GM21723 (cell line): ENCODE measurements around the gene ZFP90.

Experiments used
- ATAC-seq: cut with Tn5 transposase; IDR thresholded peaks from one replicate; pipeline ENCODE4 v1.9.1; 2021; ENCODE audit warnings: mild to moderate bottlenecking, moderate library complexity; ENCODE audit not compliant: unreplicated experiment

The ZFP90 gene

DNA sequence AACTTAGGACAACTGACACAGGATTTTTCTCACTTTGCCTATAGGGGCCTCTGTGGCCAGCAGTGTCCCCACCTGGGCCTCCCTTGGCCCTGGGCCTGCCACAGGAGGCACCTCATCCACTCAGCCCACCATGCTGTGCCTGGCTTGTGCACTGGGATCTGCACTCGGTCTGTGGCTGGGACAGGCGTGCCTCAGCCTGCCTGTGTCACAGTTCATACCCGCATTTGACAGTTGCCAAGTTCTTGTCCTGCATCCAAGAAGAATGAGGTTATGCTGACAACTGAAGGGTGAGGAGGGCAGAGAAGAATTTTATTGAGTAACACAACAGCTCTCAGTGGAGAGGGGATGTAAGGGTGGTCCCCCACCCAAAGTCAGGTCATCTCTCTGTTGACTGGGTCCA, 36.0 kb downstream of the ZFP90 start:
- ATAC-seq = no peak

DNA sequence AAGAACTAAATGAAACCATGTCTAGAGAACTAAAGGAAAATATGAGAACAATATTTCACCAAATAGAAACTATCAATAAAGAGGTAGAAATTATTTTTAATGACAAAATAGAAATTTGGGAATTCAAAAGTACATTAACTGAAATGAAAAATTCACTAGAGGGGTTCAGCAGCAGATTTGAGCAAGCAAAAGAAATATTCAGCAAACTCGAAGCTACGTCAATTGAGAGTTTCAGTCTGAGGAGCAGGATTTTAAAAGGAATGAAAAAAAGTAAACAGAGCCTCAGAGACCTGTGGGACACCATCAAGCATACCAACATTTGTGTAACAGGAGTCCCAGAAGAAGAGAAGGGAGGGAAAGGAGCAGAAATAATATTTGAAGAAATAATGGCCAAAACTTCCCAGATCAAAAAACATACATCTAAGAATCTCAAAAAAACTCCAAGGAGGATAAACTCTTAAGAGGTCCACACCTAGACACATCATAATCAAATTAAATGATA, 38.3 kb downstream of the ZFP90 start:
- ATAC-seq = no peak

DNA sequence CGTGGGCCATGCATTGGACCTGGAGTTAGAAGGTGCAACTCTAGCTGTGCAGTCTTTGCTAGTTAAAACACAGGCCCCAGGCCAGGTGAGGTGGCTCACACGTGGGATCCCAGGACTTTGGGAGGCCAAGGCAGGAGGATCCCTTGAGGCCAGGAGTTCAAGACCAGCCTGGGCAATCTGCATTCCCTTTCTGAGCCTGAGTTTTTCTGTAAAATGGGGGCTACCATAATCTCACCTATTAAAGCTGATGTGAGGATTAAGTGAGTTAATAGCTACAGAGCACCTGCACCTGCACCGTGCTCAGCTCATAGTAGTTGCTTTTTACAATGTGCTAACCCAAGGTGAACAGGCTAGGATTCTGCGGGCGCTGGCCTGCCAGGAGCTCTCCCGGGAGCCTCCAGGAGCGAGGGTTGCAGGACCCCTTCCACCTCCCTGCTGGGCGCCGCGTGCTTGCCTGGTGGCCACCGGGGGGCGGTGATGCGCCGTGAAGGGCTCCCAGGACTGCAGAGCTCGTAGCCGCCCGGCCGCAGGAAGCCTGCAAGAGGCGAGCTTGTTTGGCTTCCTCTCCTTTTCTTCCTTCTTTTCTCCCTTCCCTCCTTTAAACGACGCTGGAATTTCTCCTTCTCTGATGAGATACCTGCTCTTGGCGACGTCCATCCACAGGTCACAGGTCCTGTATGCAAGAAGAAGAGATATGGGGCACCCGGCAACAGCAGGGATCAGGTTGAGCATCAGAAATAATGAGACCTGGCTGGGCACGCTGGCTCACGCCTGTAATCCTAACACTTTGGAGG, 51.3 kb downstream of the ZFP90 start:
- ATAC-seq = no peak

DNA sequence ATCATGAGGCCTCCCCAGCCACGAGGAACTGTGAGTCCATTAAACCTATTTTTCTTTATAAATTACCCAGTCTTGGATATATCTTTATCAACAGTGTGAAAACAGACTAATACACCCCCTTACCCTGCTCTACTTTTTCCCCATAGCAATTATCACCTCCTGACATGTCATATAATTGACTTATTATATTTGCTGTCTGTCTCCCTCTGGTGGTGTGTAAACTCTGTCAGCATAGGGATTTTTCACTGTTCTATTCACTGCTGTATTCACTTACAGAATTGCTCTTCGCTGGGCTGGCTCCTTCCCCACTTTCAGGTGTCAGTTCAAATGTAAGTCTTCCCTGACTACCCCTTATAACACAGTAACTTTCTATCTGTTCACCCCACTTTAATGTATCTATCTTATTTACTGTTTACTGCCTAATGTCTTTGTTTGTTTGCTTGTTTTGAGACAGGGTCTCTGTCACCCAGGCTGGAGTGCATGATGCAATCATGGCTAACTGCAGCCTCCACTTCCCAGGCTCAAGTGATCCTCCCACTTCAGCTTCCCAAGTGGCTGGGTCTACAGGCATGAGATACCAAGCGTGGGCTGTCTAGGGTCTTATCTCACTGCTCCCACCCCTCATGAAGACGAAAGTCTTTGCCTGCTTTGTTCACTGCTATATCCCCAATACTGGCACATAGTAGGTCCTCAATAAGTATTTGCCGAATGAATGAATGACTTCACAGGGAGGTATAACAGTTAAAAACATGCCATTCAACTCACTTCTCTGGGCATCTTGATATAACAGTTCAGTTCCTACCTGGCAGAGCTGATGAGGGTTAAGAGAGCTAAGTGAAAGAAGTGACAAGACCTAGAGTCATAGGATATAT, 53.6 kb downstream of the ZFP90 start:
- ATAC-seq = no peak

DNA sequence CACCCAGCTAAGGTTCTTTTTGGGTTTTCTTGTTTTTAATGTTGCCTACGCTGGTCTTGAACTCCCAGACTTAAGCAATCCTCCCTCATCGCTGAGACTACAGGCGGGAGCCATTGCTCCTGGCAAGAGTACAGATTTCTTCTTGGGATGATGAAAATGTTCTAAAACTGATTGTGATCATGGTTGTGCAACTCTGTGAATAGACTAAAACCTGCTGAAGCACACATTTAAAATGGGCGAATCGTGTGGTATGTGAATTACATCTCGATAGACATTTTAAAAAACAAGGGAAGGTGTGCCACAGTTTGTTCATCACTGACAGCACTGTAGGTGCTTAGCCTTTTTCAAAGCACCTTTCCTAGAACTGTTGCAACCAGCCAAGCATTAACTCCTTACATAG, 57.2 kb downstream of the ZFP90 start:
- ATAC-seq = no peak

DNA sequence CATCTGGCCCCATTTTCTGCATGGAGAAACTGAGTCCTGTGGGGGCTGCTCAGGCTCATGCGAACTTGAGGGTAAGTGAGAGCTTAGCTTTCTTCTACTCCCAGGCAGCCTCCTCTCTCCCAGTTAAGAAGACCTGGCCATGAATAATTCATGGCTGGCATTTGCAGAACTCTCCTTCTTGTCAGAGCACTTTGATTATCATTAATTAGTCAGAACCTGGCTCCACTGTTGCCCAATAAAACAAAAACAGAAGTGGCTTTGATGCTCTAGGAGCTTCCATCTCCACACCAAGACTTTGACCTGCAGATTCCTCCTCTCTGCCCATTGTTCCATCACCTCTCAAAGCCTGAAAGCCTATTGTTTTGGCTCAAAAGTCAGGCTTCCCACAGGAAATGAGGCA, 60.5 kb downstream of the ZFP90 start:
- ATAC-seq = no peak

DNA sequence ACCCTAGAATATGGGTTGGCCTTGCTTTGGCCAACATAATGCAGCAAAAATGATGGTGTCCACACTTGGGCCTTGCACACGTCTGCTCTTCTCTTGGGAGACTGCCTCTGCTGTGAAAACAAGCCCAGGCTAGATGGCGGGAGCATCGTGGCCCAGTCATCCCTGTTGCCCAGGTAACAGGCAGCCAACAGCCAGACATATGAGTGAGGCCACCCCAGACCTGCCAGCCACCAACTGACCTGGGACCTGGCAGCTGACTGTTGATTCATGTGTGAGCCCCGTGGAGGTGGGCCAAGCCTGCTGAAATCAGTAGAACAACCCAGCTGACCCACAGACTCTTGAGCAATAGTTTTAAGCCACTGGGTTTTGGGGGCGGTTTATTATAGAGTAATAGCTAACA, 66.7 kb downstream of the ZFP90 start:
- no peak for ATAC-seq

DNA sequence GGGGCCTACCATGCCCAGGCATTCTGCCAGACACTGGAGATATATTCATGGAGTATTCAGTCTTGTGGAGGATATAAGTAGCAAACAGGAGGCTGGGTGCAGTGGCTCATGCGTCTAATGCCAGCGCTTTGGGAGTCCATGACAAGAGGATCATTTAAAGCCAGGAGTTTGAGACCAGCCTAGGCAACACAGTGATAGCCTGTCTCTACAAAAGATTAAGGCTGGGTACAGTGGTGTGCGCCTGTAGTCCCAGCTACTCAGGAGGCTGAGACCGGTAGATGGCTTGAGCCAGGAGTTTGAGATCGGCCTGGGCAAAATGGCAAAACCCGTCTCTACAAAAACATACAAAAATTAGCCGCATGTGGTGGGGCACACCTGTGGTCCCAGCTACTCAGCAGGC, 68.4 kb downstream of the ZFP90 start:
- ATAC-seq = no peak

DNA sequence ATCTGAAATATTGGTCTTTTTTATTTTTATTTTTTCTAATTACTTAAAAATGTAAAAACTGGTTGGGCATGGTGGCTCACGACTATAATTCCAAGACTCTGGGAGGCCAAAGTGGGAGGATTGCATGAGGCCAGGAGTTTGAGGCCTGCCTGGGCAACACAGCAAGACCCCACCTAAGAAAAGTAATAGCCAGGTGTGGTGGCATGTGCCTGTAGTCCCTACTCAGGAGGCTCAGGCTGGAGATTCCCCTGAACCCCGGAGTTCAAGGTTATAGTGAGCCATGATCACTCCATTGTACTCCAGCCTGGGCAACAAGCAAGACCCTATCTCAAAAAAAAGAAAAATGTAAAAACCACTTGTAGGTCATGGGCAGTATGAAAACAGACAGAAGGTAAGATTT, 69.2 kb downstream of the ZFP90 start:
- no peak for ATAC-seq

DNA sequence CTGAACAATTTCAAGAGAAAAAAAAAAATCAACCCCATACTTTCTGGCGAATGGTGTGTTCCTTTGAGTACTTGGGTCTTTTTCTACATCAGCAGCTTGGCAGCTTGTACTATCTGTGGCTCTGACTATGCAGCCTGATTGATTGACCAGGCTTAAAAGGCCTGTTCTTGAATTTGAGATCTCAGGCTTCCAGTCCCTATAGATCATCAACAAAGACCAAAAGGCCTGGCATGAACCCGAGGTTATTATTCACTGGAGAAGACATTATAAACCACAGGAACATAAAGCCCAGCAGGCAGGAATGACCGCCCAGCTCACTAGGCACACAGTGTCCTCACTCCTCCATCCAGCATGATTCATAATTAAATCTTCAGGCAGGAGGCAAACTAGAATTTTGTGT, 73.9 kb downstream of the ZFP90 start:
- ATAC-seq = no peak

DNA sequence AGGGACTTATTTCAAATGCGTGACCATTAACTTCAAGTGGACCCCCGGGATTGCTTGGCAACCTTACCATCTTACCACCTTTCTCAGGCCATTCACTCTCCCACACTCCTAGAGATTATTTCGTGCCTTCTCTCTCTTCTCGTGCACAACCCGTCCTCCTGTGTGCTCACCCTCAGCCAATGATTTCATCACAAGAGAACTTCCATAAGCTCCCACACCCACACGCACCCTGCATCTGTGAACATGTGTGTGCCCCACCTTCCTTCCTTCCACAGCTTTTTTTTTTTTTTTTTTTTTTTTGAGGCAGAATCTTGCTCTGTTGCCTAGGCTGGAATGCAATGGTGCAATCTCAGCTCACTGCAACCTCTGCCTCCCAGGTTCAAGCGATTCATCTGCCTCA, 78.6 kb downstream of the ZFP90 start:
- no peak for ATAC-seq
